ENCODE measurements around the gene OSMR.

- TF ChIP-seq POLR2A (IDR thresholded peaks at IDR 0.05) (no peak), CTCF (IDR thresholded peaks at IDR 0.05) (peak; percentile 45 to 63 (median 60)), POLR2AphosphoS5 (IDR thresholded peaks at IDR 0.05) (no peak), EP300 (IDR thresholded peaks at IDR 0.05; ENCODE audit: low read depth) (no peak)
Observed at GRCh38 chr5:38922199-38922598, 76.4 kb downstream of the OSMR start.

Data from transverse colon (tissue), 4 donors.